Tibial artery (tissue), 4 donors: Measurements from ENCODE around the gene QSOX1.

Source experiments
- DNase-seq, 2 donors: peaks; one replicate each; pipeline ENCODE4 v3.0.0-alpha.2; 2019
- H3K27ac ChIP-seq, 2 donors: fragments of 200-600 bp; sonication (generic) in 1 of 2; 1 replicate in 1 of 2; 2 replicates in 1 of 2; pipeline ENCODE4 v1.5.1; 2018 to 2019; ENCODE audit warnings: mild to moderate bottlenecking in 1 of 2
- H3K27me3 ChIP-seq, 2 donors: fragments of 200-600 bp; sonication (generic) in 1 of 2; one replicate each; pipeline versions ENCODE4 v1.5.1 to v1.6.0; 2016 to 2019
- H3K36me3 ChIP-seq, 3 donors: fragments of 200-600 bp; sonication (generic) in 2 of 3; one replicate each; pipeline ENCODE4 v1.5.1; 2016 to 2019; ENCODE audit warnings: mild to moderate bottlenecking in 2 of 3
- H3K4me1 ChIP-seq, 4 donors: fragments of 200-600 bp; sonication (generic) in 2 of 4; 1 replicate in 3 of 4; 2 replicates in 1 of 4; pipeline ENCODE4 v1.5.1; 2016 to 2019
- H3K4me3 ChIP-seq, 2 donors: fragments of 200-600 bp; sonication (generic) in 1 of 2; 1 replicate in 1 of 2; 2 replicates in 1 of 2; pipeline ENCODE4 v1.5.1; 2018 to 2019; ENCODE audit warnings: mild to moderate bottlenecking in 2 of 2
- H3K9me3 ChIP-seq, 3 donors: fragments of 200-600 bp; sonication (generic) in 1 of 3; one replicate each; pipeline ENCODE4 v1.5.1; 2016 to 2019
- CTCF ChIP-seq, 2 experiments: fragments of 200-600 bp in 1 of 2; fragments of 450-650 bp in 1 of 2; IDR thresholded peaks; one replicate each; pipeline ENCODE4 v1.5.1; 2017 to 2019; ENCODE audit warnings: antibody characterized with exemption in 2 of 2, mild to moderate bottlenecking in 1 of 2, moderate library complexity in 1 of 2
- intact Hi-C: fragments of 100-400 bp; cut with DNase I; formaldehyde crosslinking; loops from one replicate; pipeline ENCODE4 v1.15.0; 2023; ENCODE audit warnings: low total_unique reads

QSOX1 gene

DNA sequence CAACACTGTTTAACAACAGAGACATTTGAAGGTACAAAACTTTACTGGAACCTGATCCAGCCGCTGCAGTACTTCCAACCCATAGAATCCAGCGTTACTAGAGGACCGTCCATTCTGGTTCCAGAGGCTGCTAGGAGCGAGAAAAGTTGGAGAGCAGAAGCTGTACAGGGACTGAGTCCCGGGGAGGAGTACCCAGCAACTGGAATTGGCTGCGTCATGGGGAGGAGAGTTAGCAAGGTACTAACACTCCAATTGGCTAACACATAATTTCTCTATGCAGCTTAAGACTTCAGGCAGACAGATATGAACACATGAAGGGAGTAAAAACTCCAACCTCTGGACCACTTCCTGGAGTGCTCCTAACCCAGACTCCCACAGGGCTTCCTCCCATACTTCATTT lies 2.1 kb upstream of the QSOX1 start:
- no peak for DNase-seq
- intact Hi-C loops: loop anchor here (10.0 kb wide), 1 partner anchor 268 kb away; the partner anchor contains the start of gene TOR1AIP1
- Histone ChIP-seq H3K9me3 (no peaks in the 10 kb centered on the region), H3K4me3 (no peak overlapping the region), H3K27me3 (peaks cover 0 to 4% of the 10 kb centered on the region in 2 donors), H3K27ac (no peak overlapping the region), H3K4me1 (peaks cover 0 to 29% (median 17%) of the 10 kb centered on the region in 4 donors), H3K36me3 (no peaks in the 10 kb centered on the region)
- TF ChIP-seq CTCF (IDR thresholded peaks at IDR 0.05): no peak

DNA sequence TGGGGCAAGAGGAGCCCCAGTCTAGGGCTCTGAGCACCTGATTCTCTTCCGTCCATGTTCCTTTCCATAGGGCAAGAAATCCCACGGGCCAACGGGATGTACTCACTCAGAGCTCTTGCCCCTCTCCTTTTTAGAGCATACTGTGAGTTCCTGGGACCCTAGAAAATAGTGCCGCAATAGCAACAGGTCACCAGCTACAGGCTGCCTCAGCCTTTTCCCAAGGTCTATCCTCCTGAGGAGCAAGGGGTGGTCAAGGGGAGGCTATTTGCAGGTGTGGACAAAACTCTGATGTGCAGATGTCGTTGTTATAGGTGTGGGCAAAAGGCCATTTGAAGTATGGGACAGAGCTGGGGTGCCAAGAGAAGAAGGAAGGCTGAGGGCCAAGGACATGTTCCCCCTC lies 1.6 kb upstream of the QSOX1 start:
- peaks cover 0 to 4% of the 10 kb centered on the region in 2 donors for H3K27me3 ChIP-seq
- no peak for DNase-seq
- no peak overlapping the region for H3K4me3 ChIP-seq
- no peaks in the 10 kb centered on the region for H3K36me3 ChIP-seq
- intact Hi-C loops: loop anchor here (10.0 kb wide), 1 partner anchor 268 kb away; the partner anchor contains the start of gene TOR1AIP1
- no peak for TF ChIP-seq CTCF (IDR thresholded peaks at IDR 0.05)
- no peaks in the 10 kb centered on the region for H3K9me3 ChIP-seq
- H3K4me1 ChIP-seq: peaks cover 0 to 31% (median 17%) of the 10 kb centered on the region in 4 donors
- no peak overlapping the region for H3K27ac ChIP-seq

GRCh38 chr1:180154003-180154324 lies 705 bp upstream of the QSOX1 start:
- H3K4me3 ChIP-seq: peak overlapping the region; percentile 81 to 95
- DNase-seq: no peak
- peaks cover 0 to 31% (median 17%) of the 10 kb centered on the region in 4 donors for H3K4me1 ChIP-seq
- no peak for TF ChIP-seq CTCF (IDR thresholded peaks at IDR 0.05)
- peaks cover 0 to 4% of the 10 kb centered on the region in 2 donors for H3K27me3 ChIP-seq
- no peaks in the 10 kb centered on the region for H3K9me3 ChIP-seq
- intact Hi-C loops: loop anchor here (10.0 kb wide), 1 partner anchor 269 kb away; the partner anchor contains the start of gene TOR1AIP1
- no peaks in the 10 kb centered on the region for H3K36me3 ChIP-seq
- peak overlapping the region; percentile 89 to 92 for H3K27ac ChIP-seq

DNA sequence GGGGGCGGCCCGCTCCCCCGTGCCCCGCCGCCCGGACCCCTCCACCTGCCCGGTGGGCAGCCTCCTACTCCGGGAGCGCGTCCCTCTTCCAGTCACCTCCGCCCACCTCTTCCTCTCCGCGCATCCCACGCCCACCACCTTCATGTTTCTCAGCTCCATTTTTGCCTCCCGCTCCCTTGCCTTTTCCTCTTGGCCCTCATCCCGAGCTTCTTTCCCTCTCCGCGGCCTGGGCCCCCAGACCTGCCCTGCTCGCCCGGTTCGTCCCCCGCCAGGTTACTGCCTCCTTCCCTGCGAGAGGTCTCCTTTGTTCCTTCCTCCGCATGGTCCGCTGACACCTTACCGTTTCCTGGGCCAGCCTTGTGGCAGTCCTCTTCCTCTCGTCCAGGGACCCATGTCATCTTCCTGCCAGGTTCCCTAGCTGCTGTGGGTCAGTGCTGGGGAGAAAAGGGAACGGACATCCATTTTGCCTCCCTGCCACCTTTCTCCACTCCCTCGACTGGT lies 563 bp downstream of the QSOX1 start:
- Histone ChIP-seq H3K27ac (peak overlapping the region; percentile 89 to 92), H3K36me3 (no peaks in the 10 kb centered on the region), H3K27me3 (no peaks in the 10 kb centered on the region), H3K4me3 (peak overlapping the region; percentile 81 to 95), H3K9me3 (no peaks in the 10 kb centered on the region), H3K4me1 (peaks cover 0 to 31% (median 17%) of the 10 kb centered on the region in 4 donors)
- TF ChIP-seq CTCF (IDR thresholded peaks at IDR 0.05): no peak
- intact Hi-C loops: loop anchor here (10.0 kb wide), 1 partner anchor 270 kb away; the partner anchor contains the start of gene TOR1AIP1
- DNase-seq: peak in 1 of 2 donors; percentile 31

GRCh38 chr1:180156201-180156600 lies 1.5 kb downstream of the QSOX1 start:
- intact Hi-C loops: loop anchor here (10.0 kb wide), 1 partner anchor 271 kb away; the partner anchor contains the start of gene TOR1AIP1
- no peak overlapping the region for H3K27ac ChIP-seq
- no peaks in the 10 kb centered on the region for H3K27me3 ChIP-seq
- no peaks in the 10 kb centered on the region for H3K36me3 ChIP-seq
- DNase-seq: no peak
- no peaks in the 10 kb centered on the region for H3K9me3 ChIP-seq
- peaks cover 0 to 31% (median 17%) of the 10 kb centered on the region in 4 donors for H3K4me1 ChIP-seq
- H3K4me3 ChIP-seq: peak overlapping the region; percentile 81 to 95
- TF ChIP-seq CTCF (IDR thresholded peaks at IDR 0.05): no peak
